ENCODE results near the gene CPEB3.

Gene CPEB3

DNA sequence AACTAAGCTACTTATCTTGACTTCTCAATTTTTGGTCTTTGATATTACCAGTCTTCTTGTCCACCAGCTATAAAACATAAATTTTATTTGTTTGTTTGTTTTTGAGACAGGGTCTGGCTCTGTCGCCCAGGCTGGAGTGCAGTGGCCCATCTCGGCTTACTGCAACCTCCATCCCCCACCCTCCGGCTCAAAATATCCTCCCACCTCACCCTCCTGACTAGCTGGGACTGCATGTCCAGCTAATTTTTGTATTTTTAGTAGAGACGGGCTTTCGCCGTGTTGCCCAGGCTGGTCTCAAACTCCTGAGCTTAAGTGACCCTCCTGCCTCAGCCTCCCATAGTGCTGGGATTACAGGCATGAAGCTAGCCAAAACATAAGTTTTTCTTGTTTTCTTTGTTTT is 7.6 kb upstream of the CPEB3 start:
- Histone ChIP-seq H3K4me3 (ENCODE audit: low read length) (no peak overlapping the region), H3K27ac (ENCODE audit: low read length) (no peak overlapping the region), H3K4me1 (ENCODE audit: control insufficient read depth, low read depth, low read length) (peaks cover 10% of the 10 kb centered on the region), H3K36me3 (ENCODE audit: control insufficient read depth, low read depth, low read length) (peaks cover 14% of the 10 kb centered on the region), H3K9me3 (ENCODE audit: control insufficient read depth, low read depth, low read length) (no peaks in the 10 kb centered on the region), H3K27me3 (ENCODE audit: control insufficient read depth, insufficient read depth, low read length) (no peaks in the 10 kb centered on the region), H3K9ac (ENCODE audit: low read length) (no peak overlapping the region)

DNA sequence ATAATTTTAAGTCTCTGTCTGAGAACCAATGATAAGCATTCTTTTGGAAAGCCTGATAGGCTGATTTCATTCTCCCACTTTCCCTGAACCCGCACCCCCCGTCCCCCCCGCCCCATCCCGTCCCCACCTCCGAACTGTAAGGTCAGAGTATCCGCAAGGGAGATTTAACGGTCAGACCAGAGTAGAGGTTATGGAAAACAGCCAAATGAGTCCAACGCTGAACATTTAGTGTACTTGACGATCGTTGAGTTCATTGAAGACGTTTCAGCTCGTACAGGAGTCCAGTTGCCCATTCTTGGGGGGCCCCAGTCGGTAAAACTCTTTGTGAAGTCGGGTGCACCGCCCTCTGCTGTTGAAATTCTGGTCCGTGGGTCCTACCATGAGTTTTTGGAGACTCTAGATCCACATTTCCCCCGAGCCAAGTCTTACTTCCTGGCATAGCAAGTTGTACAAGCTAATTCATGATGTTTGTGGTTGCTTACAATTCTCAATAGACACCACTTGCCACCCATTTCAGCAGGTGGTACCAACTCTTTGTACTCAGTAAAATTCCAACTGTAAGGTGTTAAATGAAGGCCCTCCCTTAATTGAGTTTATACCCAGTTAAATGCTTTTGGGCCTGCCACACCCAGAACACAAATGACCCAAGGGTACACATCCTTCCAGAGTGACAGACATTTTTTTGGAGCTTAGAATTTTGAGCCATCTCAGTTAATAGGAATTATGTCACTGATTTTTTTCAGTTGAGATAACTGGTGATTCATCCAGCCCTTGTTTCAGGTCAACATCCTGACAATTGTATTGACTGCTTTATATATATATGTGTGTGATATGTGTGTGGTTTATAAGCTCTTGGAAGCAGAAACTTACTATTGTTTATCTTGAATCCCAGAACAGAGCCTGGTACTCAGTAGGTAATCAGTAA is 1.3 kb upstream of the CPEB3 start:
- H3K4me3 ChIP-seq (ENCODE audit: low read length), result peak overlapping the region; percentile 92
- H3K36me3 ChIP-seq (ENCODE audit: control insufficient read depth, low read depth, low read length), result peaks cover 14% of the 10 kb centered on the region
- H3K9me3 ChIP-seq (ENCODE audit: control insufficient read depth, low read depth, low read length), result no peaks in the 10 kb centered on the region
- H3K4me1 ChIP-seq (ENCODE audit: control insufficient read depth, low read depth, low read length), result peaks cover 8% of the 10 kb centered on the region
- peak overlapping the region; percentile 89 for H3K9ac ChIP-seq (ENCODE audit: low read length)
- H3K27me3 ChIP-seq (ENCODE audit: control insufficient read depth, insufficient read depth, low read length), result no peaks in the 10 kb centered on the region
- no peak overlapping the region for H3K27ac ChIP-seq (ENCODE audit: low read length)

DNA sequence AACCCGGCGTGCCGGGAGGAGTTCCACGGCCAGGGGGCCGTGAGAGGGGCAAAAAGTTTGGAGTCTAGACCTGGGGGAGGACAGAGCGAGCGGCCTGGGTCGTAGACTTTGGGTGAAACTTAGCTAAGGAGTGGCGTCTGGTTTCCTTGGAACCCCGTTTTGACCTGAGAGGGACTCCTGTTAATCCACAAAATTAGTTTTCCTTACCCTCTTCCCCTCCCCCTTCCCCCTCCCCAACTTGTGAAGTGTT is 663 bp upstream of the CPEB3 start:
- Histone ChIP-seq H3K27ac (ENCODE audit: low read length) (no peak overlapping the region), H3K27me3 (ENCODE audit: control insufficient read depth, insufficient read depth, low read length) (no peaks in the 10 kb centered on the region), H3K4me3 (ENCODE audit: low read length) (peak overlapping the region; percentile 92), H3K9me3 (ENCODE audit: control insufficient read depth, low read depth, low read length) (no peaks in the 10 kb centered on the region), H3K9ac (ENCODE audit: low read length) (peak overlapping the region; percentile 89), H3K4me1 (ENCODE audit: control insufficient read depth, low read depth, low read length) (peaks cover 8% of the 10 kb centered on the region), H3K36me3 (ENCODE audit: control insufficient read depth, low read depth, low read length) (peaks cover 13% of the 10 kb centered on the region)

DNA sequence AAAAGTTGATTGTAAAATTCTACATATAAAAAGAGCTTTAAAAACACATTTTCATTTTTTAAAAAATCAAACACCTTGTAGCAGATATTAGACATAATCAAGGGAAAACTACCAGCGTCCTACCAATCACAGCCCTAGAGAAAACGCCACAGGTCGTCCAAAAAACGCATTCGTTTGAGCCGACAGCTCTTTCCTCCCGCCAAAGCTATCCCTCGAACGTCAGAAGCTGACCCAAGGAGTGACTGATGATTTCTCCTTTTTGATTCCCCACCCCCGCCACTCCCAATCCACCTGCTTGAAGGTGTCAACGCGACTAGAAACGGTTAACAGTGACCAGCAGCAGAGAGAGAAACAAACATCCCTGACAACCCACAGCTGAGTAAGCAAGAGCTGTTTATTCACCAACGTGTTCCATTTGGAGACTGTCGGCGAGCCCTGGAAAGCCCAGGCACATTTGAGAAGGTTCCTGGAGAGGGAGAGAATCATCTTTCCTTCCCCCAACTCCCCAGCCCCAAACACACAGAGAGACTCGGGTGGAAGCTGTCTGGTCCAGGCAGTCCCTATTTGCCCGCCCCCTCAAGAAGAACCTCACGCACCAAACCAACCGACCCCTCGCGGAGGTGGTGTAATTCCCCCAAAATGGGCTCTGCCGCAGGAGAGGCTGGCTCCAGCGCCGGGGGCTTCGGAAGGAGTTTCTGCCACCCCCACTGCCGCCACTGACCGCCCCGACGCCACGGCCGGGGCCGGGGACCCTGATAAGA is 622 bp downstream of the CPEB3 start:
- Histone ChIP-seq H3K9ac (ENCODE audit: low read length) (peak overlapping the region; percentile 89), H3K4me3 (ENCODE audit: low read length) (peak overlapping the region; percentile 92), H3K27ac (ENCODE audit: low read length) (peak overlapping the region; percentile 34), H3K27me3 (ENCODE audit: control insufficient read depth, insufficient read depth, low read length) (no peaks in the 10 kb centered on the region), H3K36me3 (ENCODE audit: control insufficient read depth, low read depth, low read length) (peaks cover 10% of the 10 kb centered on the region), H3K9me3 (ENCODE audit: control insufficient read depth, low read depth, low read length) (no peaks in the 10 kb centered on the region), H3K4me1 (ENCODE audit: control insufficient read depth, low read depth, low read length) (peaks cover 8% of the 10 kb centered on the region)

DNA sequence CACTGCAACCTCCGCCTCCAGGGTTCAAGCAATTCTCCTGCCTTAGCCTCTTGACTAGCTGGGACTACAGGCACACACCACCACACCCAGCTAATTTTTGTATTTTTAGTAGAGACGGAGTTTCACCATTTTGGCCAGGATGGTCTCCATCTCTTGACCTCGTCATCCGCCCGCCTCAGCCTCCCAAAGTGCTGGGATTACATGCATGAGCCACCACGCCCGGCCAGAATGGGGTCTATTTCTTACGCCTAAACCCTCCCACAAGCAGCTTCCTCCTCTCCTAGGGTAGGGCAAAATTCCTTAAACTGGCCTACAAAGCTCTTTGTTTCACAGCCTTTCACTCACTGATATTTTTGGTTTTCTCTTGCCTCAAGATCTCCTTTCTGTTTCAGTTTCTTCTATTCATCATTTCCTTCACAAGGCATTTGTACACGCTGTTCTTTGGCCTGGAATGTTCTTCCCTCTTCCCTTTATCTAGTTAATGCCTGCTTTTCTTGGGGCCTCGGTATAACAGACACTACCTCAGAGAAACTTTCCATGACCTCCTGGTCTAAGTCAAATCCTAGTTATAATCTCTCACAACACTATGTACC is 6.7 kb downstream of the CPEB3 start:
- no peaks in the 10 kb centered on the region for H3K9me3 ChIP-seq (ENCODE audit: control insufficient read depth, low read depth, low read length)
- no peak overlapping the region for H3K4me3 ChIP-seq (ENCODE audit: low read length)
- no peak overlapping the region for H3K27ac ChIP-seq (ENCODE audit: low read length)
- no peaks in the 10 kb centered on the region for H3K4me1 ChIP-seq (ENCODE audit: control insufficient read depth, low read depth, low read length)
- H3K9ac ChIP-seq (ENCODE audit: low read length), result no peak overlapping the region
- H3K27me3 ChIP-seq (ENCODE audit: control insufficient read depth, insufficient read depth, low read length), result no peaks in the 10 kb centered on the region
- no peaks in the 10 kb centered on the region for H3K36me3 ChIP-seq (ENCODE audit: control insufficient read depth, low read depth, low read length)

DNA sequence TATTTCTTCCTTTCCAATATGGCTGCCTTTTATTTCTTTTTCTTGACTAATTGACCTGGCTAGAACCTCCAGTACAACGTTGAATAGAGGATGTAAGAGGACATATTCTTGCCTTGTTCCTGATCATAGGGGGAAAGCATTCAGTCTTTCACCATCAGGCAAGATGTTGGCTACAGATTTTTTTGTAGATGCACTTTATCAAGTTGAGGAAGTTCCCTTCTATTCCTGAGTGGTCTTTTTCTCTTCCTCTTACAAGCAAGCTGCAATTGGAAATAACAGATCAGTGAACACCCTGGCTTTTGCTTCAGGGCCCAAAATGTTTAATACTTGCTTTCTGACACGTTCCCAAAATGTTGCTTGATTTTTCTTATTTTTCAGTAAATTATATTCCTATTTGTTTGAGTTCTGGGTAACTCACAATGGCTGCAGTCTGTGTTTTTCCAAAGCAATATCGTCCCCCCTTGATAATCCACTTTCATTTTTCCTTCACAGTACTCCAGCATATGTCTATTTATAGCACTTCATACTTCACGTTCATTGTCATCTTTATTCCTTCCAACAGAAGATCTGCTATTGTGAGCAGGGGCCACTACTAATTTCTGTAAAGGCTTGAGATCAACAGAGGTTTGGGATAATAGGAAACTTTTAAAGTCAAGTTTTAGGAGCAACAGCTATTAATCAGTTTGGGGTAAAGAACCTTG is 11.7 kb downstream of the CPEB3 start:
- H3K4me1 ChIP-seq (ENCODE audit: control insufficient read depth, low read depth, low read length), result no peaks in the 10 kb centered on the region
- H3K36me3 ChIP-seq (ENCODE audit: control insufficient read depth, low read depth, low read length), result no peaks in the 10 kb centered on the region
- H3K9ac ChIP-seq (ENCODE audit: low read length), result no peak overlapping the region
- no peaks in the 10 kb centered on the region for H3K9me3 ChIP-seq (ENCODE audit: control insufficient read depth, low read depth, low read length)
- H3K27ac ChIP-seq (ENCODE audit: low read length), result no peak overlapping the region
- H3K4me3 ChIP-seq (ENCODE audit: low read length), result no peak overlapping the region
- H3K27me3 ChIP-seq (ENCODE audit: control insufficient read depth, insufficient read depth, low read length), result no peaks in the 10 kb centered on the region

DNA sequence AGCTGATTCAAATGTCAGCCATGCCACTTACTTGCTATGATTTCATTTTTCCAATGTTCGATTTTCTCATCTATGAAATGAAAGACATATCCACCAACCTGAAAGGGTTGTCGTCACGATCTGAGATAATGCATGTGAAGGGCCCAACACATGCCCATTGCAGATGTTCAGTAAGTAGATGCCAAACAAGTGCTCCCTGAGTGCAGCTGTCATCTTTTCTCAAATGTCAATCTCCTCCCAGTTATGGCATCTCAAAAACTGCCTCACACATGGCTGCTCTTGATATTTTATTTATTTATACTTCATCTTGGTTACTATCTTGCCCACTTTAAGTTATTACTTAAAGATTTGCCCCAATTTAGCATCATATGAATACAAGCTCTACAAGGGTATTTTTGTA is 16.8 kb downstream of the CPEB3 start:
- Histone ChIP-seq H3K36me3 (ENCODE audit: control insufficient read depth, low read depth, low read length) (no peaks in the 10 kb centered on the region), H3K9me3 (ENCODE audit: control insufficient read depth, low read depth, low read length) (no peaks in the 10 kb centered on the region), H3K4me1 (ENCODE audit: control insufficient read depth, low read depth, low read length) (no peaks in the 10 kb centered on the region), H3K4me3 (ENCODE audit: low read length) (no peak overlapping the region), H3K9ac (ENCODE audit: low read length) (no peak overlapping the region), H3K27ac (ENCODE audit: low read length) (no peak overlapping the region), H3K27me3 (ENCODE audit: control insufficient read depth, insufficient read depth, low read length) (no peaks in the 10 kb centered on the region)

DNA sequence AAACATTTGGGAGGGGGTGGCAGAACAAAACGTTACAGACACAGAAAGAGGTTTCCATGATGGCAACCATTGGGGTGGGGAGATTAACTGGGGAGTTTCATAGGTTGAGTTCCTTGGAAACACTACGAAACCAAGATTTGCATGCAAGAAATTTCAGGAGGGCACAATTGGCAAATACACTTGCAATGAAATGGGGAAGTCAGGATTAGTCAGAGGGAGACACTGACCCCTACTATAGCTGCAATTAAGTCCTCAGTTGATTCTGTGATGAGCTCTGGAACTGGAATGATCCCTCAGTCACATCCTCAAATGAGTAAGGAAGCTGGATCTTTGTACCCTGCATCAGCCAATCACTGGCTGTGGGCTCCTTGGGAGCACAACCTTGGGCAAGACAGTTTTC is 22.1 kb downstream of the CPEB3 start:
- Histone ChIP-seq H3K4me1 (ENCODE audit: control insufficient read depth, low read depth, low read length) (no peaks in the 10 kb centered on the region), H3K4me3 (ENCODE audit: low read length) (no peak overlapping the region), H3K27ac (ENCODE audit: low read length) (no peak overlapping the region), H3K36me3 (ENCODE audit: control insufficient read depth, low read depth, low read length) (no peaks in the 10 kb centered on the region), H3K27me3 (ENCODE audit: control insufficient read depth, insufficient read depth, low read length) (no peaks in the 10 kb centered on the region), H3K9me3 (ENCODE audit: control insufficient read depth, low read depth, low read length) (no peaks in the 10 kb centered on the region), H3K9ac (ENCODE audit: low read length) (no peak overlapping the region)

DNA sequence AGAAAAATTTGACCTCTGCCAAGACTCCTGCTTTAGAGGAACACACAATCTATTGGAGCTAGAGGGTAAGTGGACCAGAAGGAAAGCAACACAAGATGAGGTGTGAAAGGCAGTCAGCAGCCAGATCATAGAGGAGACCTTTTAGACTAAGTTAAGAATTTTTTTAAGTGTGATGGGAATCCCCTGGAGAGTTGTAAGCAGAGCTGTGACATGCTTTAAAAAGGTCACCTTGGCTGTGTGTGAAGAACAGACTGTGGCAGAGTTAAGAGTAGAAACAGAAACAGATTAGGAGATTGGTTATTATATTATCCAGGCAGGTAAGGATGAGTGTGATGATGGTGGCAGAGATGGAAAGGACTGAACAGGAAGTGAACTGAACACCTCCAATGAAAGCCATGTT is 23.5 kb downstream of the CPEB3 start:
- no peak overlapping the region for H3K9ac ChIP-seq (ENCODE audit: low read length)
- H3K9me3 ChIP-seq (ENCODE audit: control insufficient read depth, low read depth, low read length), result no peaks in the 10 kb centered on the region
- H3K36me3 ChIP-seq (ENCODE audit: control insufficient read depth, low read depth, low read length), result no peaks in the 10 kb centered on the region
- no peak overlapping the region for H3K4me3 ChIP-seq (ENCODE audit: low read length)
- H3K27ac ChIP-seq (ENCODE audit: low read length), result no peak overlapping the region
- no peaks in the 10 kb centered on the region for H3K27me3 ChIP-seq (ENCODE audit: control insufficient read depth, insufficient read depth, low read length)
- H3K4me1 ChIP-seq (ENCODE audit: control insufficient read depth, low read depth, low read length), result no peaks in the 10 kb centered on the region

DNA sequence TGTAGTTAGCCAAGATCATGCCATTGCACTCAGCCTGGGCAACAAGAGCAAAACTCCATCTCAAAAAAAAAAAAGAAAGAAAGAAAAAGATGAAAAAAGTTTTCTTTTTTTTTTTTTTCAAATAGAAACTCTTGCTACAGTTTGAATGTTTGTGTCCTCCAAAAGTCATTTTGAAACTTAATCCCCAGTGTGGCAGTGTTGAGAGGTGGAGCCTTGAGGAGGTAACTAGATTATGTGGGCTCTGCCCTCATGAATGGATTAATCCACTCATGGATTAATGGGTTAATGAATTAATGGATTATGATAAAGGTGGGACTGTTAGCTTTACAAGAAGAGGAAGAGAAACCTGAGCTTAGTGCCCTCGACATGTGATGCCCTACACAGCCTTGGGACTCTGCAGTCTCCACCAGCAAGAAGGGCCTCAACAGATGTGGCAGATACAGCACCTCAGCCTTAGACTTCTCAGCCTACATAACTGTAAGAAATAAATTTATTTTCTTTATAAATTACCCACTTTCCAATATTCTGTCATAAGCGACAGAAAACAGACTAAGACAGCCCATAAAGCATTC is 25.1 kb downstream of the CPEB3 start:
- H3K9ac ChIP-seq (ENCODE audit: low read length), result no peak overlapping the region
- H3K27ac ChIP-seq (ENCODE audit: low read length), result no peak overlapping the region
- no peaks in the 10 kb centered on the region for H3K9me3 ChIP-seq (ENCODE audit: control insufficient read depth, low read depth, low read length)
- H3K27me3 ChIP-seq (ENCODE audit: control insufficient read depth, insufficient read depth, low read length), result no peaks in the 10 kb centered on the region
- H3K36me3 ChIP-seq (ENCODE audit: control insufficient read depth, low read depth, low read length), result no peaks in the 10 kb centered on the region
- H3K4me1 ChIP-seq (ENCODE audit: control insufficient read depth, low read depth, low read length), result no peaks in the 10 kb centered on the region
- H3K4me3 ChIP-seq (ENCODE audit: low read length), result no peak overlapping the region

DNA sequence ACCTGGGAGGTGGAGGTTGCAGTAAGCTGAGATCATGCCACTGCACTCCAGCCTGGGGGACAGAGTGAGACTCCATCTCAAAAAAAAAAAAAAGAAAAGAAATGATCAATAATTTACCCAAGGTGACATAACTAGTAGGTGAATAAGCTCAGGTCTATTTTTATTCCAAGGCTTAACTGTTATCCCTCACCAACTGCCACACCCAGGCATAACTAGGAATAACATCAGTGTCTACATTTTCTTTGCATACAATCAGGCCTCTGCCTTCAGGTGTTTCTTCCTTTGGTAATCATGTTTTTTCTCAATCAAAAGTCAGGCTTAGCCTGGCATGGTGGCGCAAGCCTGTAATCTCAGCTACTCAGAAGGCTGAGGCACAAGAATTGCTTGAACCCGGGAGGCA is 26.6 kb downstream of the CPEB3 start:
- no peak overlapping the region for H3K27ac ChIP-seq (ENCODE audit: low read length)

More for the DNA sequence above, 26.6 kb downstream of the CPEB3 start:
- no peaks in the 10 kb centered on the region for H3K9me3 ChIP-seq (ENCODE audit: control insufficient read depth, low read depth, low read length)
- no peak overlapping the region for H3K9ac ChIP-seq (ENCODE audit: low read length)
- no peaks in the 10 kb centered on the region for H3K36me3 ChIP-seq (ENCODE audit: control insufficient read depth, low read depth, low read length)
- H3K4me1 ChIP-seq (ENCODE audit: control insufficient read depth, low read depth, low read length), result no peaks in the 10 kb centered on the region
- H3K27me3 ChIP-seq (ENCODE audit: control insufficient read depth, insufficient read depth, low read length), result no peaks in the 10 kb centered on the region
- no peak overlapping the region for H3K4me3 ChIP-seq (ENCODE audit: low read length)
